WERI-Rb-1 (cell line): ENCODE results near the gene PRPF38B.

Experiments
- DNase-seq: peaks from one replicate; pipeline ENCODE4 v3.0.0-alpha.2; 2020
- H3K27ac ChIP-seq: fragments of 250-450 bp; sonication (Bioruptor Pico); 2 replicates; pipeline ENCODE4 v1.5.1; 2020; ENCODE audit warnings: mild to moderate bottlenecking, moderate library complexity
- H3K27me3 ChIP-seq: fragments of 250-450 bp; sonication (Bioruptor Pico); 2 replicates; pipeline ENCODE4 v1.5.1; 2021; ENCODE audit warnings: mild to moderate bottlenecking, low read depth, moderate library complexity; ENCODE audit not compliant: insufficient read depth, severe bottlenecking
- H3K36me3 ChIP-seq: fragments of 250-450 bp; sonication (Bioruptor Pico); 2 replicates; pipeline ENCODE4 v1.5.1; 2020; ENCODE audit warnings: mild to moderate bottlenecking, moderate library complexity
- H3K4me3 ChIP-seq: 2 replicates; pipeline ENCODE4 v1.5.1; 2011; ENCODE audit warnings: low read depth, mild to moderate bottlenecking, control low read depth, low read length
- H3K9me3 ChIP-seq: fragments of 250-450 bp; sonication (Bioruptor Pico); 2 replicates; pipeline ENCODE4 v1.5.1; 2021; ENCODE audit warnings: mild to moderate bottlenecking, moderate library complexity; ENCODE audit not compliant: severe bottlenecking
- TF ChIP-seq, protein P1 (sequence below): IDR thresholded peaks from 2 replicates; pipeline ENCODE4 v1.5.1; 2011; ENCODE audit warnings: low read depth, mild to moderate bottlenecking, control low read depth, inconsistent platforms, low read length

PRPF38B gene

DNA sequence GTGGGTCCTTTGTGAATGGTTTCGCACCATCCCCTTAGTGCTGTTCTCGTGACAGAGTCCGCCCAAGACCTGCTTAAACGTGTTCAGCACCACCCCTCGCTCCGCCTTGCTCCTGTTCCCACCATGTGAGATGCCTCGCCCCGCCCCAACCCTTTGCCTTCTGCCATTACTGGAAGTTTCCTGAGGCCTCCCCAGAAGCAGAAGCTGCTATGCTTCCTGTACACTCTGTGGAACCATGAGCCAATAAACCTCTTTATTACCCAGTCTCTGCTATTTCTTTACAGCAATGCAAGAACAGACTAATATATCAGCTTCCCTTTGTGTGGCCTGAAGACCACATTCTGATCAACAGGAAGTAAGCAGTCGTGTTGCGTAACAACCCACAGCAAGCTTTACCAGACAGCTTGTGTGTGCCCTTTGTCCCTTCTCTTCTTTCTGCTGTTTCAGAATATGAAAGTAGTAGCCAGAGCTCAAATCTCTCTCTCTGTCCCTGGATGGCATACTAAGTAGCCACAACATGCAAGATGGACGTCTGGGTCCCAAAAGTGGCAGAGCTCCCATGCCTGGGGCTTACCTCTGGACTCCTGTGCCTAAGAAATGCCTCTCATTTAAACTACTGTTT, 45.4 kb upstream of the PRPF38B start:
- Histone ChIP-seq H3K9me3 (no peaks in the 10 kb centered on the region), H3K4me3 (no peak overlapping the region), H3K27ac (no peak overlapping the region), H3K36me3 (no peaks in the 10 kb centered on the region), H3K27me3 (no peaks in the 10 kb centered on the region)
- TF ChIP-seq, protein P1, sequence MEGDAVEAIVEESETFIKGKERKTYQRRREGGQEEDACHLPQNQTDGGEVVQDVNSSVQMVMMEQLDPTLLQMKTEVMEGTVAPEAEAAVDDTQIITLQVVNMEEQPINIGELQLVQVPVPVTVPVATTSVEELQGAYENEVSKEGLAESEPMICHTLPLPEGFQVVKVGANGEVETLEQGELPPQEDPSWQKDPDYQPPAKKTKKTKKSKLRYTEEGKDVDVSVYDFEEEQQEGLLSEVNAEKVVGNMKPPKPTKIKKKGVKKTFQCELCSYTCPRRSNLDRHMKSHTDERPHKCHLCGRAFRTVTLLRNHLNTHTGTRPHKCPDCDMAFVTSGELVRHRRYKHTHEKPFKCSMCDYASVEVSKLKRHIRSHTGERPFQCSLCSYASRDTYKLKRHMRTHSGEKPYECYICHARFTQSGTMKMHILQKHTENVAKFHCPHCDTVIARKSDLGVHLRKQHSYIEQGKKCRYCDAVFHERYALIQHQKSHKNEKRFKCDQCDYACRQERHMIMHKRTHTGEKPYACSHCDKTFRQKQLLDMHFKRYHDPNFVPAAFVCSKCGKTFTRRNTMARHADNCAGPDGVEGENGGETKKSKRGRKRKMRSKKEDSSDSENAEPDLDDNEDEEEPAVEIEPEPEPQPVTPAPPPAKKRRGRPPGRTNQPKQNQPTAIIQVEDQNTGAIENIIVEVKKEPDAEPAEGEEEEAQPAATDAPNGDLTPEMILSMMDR: no peak
- no peak for DNase-seq

DNA sequence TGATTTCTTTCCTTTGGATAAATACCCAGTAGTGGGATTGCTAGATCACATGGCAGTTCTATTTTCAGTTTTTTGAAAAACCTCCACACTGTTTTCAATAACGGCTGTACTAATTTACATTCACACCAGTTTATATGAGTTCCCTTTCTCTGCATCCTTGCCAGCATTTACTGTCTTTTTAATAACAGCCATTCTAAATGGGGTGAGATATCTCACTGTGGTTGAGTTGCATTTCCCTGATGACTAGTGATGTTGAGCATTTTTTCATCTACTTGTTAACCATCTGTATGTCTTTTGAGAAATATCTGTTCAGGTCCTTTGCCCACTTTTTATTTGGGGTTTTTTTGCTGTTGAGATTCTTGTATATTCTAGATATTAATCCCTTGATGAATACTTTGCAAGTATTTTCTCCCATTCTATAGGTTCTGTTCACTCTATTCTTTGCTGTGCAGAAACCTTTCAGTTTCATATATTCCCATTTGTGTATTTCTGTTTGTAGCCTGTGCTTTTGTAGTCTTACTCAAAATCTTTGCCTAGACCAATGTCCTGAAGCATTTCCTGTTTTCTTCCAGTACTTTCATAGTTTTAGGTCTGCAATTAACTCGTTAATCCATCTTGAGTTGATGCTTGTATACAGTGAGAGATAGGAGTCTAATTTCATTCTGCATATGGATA, 38.5 kb upstream of the PRPF38B start:
- TF ChIP-seq, protein P1: no peak
- H3K36me3 ChIP-seq: no peaks in the 10 kb centered on the region
- H3K27ac ChIP-seq: no peak overlapping the region
- H3K9me3 ChIP-seq: no peaks in the 10 kb centered on the region
- H3K27me3 ChIP-seq: no peaks in the 10 kb centered on the region
- no peak for DNase-seq
- no peak overlapping the region for H3K4me3 ChIP-seq

DNA sequence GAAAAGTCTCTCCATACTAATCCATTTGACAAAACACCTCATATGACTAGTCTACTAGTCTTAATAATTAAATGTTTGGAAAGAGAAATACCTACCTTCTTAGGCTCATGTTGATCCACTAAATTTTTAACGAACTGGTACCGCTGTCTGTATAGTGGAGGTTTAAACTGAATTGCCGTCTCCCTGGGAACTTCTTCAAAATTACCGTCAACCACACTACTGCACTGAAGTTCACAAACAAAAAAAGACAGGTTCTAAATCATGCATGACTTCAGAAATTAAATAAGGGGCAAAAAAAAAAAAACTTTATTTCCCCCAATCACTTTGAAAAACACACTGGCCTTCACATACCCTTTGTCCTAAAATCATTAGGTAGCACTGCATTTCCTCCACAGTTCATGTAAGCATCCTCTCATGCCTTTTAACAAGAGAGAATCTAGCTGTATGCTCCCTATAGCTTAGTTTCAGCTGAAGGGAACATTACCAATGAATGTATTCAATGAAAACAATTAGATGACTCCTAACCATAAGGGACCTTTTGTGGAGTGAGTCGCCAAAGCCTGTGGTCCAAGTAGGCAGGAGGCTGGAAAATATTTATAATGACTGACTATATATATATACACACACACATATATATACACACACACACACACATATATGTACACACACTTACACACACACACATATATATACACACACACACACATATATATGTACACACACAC, 34.6 kb upstream of the PRPF38B start:
- Histone ChIP-seq H3K9me3 (no peaks in the 10 kb centered on the region), H3K36me3 (no peaks in the 10 kb centered on the region), H3K4me3 (no peak overlapping the region), H3K27ac (no peak overlapping the region), H3K27me3 (no peaks in the 10 kb centered on the region)
- TF ChIP-seq, protein P1: no peak
- DNase-seq: no peak

DNA sequence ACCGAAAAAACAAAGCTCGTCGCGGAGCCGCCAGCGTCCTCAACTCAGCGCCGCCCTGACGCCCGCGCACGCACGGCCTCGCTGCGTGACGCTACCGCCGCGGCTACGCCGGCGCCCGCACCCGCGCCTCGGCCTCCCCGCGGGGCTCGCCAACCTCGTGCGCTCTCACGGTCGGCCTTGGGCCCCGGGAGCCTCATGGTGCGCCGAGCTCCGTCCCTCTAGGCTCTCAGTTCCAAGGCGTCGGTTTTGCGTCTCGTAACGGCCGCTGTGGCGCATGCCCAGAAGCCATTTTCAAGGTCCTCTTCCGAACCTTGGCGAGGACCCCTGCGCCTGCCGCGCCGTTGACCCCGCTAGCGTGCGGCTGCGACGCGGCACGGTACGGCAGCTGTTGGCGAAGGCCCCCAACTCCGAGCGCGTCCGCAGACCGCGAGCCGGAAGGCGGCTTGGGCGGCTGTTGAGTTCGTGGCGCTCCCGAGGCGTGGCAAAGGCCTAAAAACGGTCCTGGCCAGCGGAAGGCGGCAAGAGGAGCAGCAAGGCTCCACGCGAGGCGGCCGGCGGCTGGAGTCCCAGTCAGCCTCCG, 31.0 kb upstream of the PRPF38B start, which contains the start of gene HENMT1:
Gene HENMT1 (minus strand): TSS at position 64 of the 580 bp plus-strand sequence. CDS start 1,209 bp downstream, outside the sequence.
- TF ChIP-seq, protein P1: no peak
- Histone ChIP-seq H3K36me3 (no peaks in the 10 kb centered on the region), H3K4me3 (no peak within 1 kb of the TSS), H3K27me3 (no peaks in the 10 kb centered on the region), H3K9me3 (no peaks in the 10 kb centered on the region), H3K27ac (no peak within 1 kb of the TSS)
- DNase-seq: no peak

DNA sequence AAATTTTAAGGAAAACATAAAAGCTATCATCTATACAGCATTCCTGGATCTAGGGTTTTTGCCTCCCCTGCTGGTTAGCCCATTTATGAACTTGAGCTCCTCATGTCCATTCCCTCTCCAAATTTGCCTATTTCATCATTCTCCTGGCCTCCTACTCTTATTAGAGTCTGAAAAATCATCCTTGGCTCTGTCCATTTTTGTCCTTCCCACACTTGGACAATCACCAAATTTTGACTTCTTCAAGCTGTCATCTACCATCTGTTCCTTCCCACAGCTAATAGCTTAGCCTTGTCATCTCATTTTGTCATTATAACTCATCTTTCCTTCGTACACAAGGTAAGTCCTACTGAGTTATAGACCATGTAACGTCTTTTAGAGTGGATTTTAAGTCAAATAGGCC, 29.0 kb upstream of the PRPF38B start:
- H3K4me3 ChIP-seq: no peak overlapping the region
- no peaks in the 10 kb centered on the region for H3K27me3 ChIP-seq
- DNase-seq: no peak
- TF ChIP-seq, protein P1: no peak
- no peak overlapping the region for H3K27ac ChIP-seq
- H3K9me3 ChIP-seq: no peaks in the 10 kb centered on the region
- no peaks in the 10 kb centered on the region for H3K36me3 ChIP-seq
